ENCODE data around the gene BHLHE23.

Gene BHLHE23

GRCh38 chr20:63031251-63032014 lies 24.7 kb upstream of the BHLHE23 start:
- no peak overlapping the region for H3K4me3 ChIP-seq (ENCODE audit: low read depth, low read length)
- DNase-seq (ENCODE audit: low read depth, low spot score) = no peak
- in situ Hi-C loops (cut with HindIII; ENCODE audit: low sequenced_read_pairs) = no loop called here
- TF ChIP-seq, protein P1, sequence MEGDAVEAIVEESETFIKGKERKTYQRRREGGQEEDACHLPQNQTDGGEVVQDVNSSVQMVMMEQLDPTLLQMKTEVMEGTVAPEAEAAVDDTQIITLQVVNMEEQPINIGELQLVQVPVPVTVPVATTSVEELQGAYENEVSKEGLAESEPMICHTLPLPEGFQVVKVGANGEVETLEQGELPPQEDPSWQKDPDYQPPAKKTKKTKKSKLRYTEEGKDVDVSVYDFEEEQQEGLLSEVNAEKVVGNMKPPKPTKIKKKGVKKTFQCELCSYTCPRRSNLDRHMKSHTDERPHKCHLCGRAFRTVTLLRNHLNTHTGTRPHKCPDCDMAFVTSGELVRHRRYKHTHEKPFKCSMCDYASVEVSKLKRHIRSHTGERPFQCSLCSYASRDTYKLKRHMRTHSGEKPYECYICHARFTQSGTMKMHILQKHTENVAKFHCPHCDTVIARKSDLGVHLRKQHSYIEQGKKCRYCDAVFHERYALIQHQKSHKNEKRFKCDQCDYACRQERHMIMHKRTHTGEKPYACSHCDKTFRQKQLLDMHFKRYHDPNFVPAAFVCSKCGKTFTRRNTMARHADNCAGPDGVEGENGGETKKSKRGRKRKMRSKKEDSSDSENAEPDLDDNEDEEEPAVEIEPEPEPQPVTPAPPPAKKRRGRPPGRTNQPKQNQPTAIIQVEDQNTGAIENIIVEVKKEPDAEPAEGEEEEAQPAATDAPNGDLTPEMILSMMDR (IDR thresholded peaks at IDR 0.05; ENCODE audit: low read depth, low read length) = no peak

DNA sequence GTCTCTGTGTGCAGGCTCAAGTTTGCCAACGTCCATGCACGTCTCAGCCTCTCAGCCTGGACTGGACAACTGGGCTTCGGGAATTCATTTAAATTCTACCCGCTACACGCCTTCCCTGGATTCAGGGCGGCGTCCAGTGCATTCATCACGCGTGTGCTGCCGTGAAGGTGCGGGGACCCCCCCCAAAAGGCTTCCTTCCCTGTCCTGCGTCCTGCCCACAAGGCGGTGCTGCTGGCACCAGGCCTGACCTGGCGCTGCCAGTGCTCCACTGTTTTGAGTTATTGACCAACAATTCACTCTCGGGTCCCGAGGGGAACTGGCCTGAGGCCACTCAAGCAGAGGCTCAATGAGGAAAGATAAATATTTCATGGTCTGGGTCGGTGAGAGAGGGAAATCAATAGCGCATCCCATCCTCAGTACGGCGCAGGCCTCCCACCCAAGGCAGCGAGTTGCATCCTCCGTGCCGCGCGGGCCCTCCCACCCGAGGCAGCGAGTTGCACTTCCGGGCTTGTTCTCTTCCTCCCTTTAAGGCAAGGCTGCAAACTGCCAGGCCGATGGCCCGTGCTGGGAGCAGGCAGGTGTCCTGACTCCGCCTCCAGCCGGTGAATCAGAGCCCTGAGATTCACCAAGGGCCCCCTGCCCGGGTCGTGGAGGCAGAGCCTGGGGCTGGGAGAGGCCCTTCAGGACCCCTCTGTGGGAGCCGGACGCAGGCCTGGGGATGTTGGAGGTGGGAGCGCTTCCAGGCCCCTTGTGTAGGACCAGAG lies 22.8 kb upstream of the BHLHE23 start:
- in situ Hi-C loops (cut with HindIII; ENCODE audit: low sequenced_read_pairs) = no loop called here
- DNase-seq (ENCODE audit: low read depth, low spot score) = no peak
- H3K4me3 ChIP-seq (ENCODE audit: low read depth, low read length) = no peak overlapping the region
- TF ChIP-seq, protein P1 (IDR thresholded peaks at IDR 0.05; ENCODE audit: low read depth, low read length) = no peak

DNA sequence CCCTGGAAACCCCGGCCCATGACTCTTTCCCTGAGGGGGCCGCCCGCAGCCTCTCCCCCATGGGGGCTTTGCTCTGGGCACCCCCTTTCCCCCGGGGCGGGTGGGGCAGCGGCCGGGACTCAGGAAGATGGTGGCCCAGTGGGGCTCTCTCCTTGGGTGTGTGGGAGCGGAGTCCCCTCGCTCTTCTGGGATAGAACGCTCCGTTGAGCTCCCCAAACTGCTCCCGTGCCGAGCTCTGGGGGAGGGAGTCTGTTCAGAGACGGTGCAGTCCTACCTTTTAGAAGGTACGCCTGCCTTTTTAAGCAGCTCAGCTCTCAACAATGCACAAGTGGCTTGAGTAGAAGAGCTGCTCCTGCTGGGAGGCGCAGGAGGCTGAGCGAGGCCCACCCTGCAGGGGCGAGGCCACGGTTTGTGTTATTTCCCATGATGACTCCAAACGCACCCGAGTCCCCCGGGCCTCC lies 21.7 kb upstream of the BHLHE23 start:
- H3K4me3 ChIP-seq (ENCODE audit: low read depth, low read length) = no peak overlapping the region
- in situ Hi-C loops (cut with HindIII; ENCODE audit: low sequenced_read_pairs) = no loop called here
- no peak for DNase-seq (ENCODE audit: low read depth, low spot score)
- TF ChIP-seq, protein P1 (IDR thresholded peaks at IDR 0.05; ENCODE audit: low read depth, low read length) = no peak

GRCh38 chr20:63027922-63028389 lies 21.2 kb upstream of the BHLHE23 start:
- in situ Hi-C loops (cut with HindIII; ENCODE audit: low sequenced_read_pairs) = no loop called here
- TF ChIP-seq, protein P1 (IDR thresholded peaks at IDR 0.05; ENCODE audit: low read depth, low read length) = no peak
- H3K4me3 ChIP-seq (ENCODE audit: low read depth, low read length) = no peak overlapping the region
- no peak for DNase-seq (ENCODE audit: low read depth, low spot score)

DNA sequence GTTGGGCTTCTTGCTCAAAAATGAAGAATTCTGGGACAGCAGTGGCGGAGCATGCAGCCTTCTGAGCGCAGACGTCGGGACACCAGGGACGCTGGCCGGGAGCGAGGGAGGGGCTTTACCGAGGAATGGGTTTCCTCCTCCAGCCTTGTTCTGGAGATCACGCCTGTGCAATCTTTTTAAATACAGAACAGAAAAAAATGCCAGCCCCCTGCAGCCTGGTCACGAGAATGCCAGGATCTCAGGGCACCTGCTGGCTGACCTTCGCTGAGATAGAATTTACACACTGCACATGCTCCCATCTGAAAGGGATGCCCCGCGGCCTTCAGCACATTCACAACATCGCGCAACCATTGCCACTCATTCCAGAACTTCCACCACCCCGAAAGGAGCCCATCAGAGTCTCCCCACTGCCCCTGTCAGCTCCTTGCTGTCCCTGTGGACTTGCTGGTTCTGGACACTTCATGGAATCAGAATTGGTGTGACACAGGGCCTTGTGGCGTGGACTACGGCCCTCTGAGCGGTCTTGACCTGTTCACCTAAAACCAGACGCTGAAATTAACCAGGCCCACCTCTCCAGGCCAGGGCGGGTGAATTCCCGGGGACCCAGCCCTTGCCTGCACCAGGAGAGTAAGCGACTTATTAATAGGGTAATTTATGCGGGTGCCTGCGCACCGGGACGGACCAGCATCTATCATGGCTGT lies 20.6 kb upstream of the BHLHE23 start:
- TF ChIP-seq, protein P1 (IDR thresholded peaks at IDR 0.05; ENCODE audit: low read depth, low read length) = no peak
- in situ Hi-C loops (cut with HindIII; ENCODE audit: low sequenced_read_pairs) = no loop called here
- DNase-seq (ENCODE audit: low read depth, low spot score) = no peak
- H3K4me3 ChIP-seq (ENCODE audit: low read depth, low read length) = no peak overlapping the region

- no peak overlapping the region for H3K4me3 ChIP-seq (ENCODE audit: low read depth, low read length)
- TF ChIP-seq, protein P1 (IDR thresholded peaks at IDR 0.05; ENCODE audit: low read depth, low read length) = no peak
- in situ Hi-C loops (cut with HindIII; ENCODE audit: low sequenced_read_pairs) = no loop called here
- DNase-seq (ENCODE audit: low read depth, low spot score) = no peak
Measured at GRCh38 chr20:63026582-63027165, 19.9 kb upstream of the BHLHE23 start.

Measured in astrocyte of the spinal cord (primary cell).